SK-N-SH treated with all-trans-retinoic acid at 6 μM for 48 hours (cell line): ENCODE data around the gene KIF6.

Experiments used
- ARNTL ChIP-seq: fragments of 450-650 bp; formaldehyde crosslinking; IDR thresholded peaks from 2 replicates; pipeline ENCODE4 v1.5.0; 2020; ENCODE audit warnings: low read depth, mild to moderate bottlenecking, moderate library complexity, borderline replicate concordance
- CREB5 ChIP-seq: fragments of 250-450 bp; sonication (Bioruptor Pico); IDR thresholded peaks from 2 replicates; pipeline ENCODE4 v1.5.1; 2020; ENCODE audit warnings: low read depth, mild to moderate bottlenecking, moderate library complexity
- CSDC2 ChIP-seq: fragments of 250-450 bp; sonication (Bioruptor Pico); IDR thresholded peaks from 2 replicates; pipeline ENCODE4 v1.5.0; 2020; ENCODE audit warnings: mild to moderate bottlenecking, moderate library complexity
- ISL1 ChIP-seq: fragments of 250-450 bp; sonication (Bioruptor Pico); IDR thresholded peaks from 2 replicates; pipeline ENCODE4 v2.1.2; 2022; ENCODE audit warnings: mild to moderate bottlenecking, moderate library complexity
- OSR1 ChIP-seq: fragments of 250-450 bp; sonication (Bioruptor Pico); IDR thresholded peaks from 2 replicates; pipeline ENCODE4 v1.8.0; 2022; ENCODE audit warnings: moderate library complexity, mild to moderate bottlenecking, inconsistent platforms
- PATZ1 ChIP-seq: fragments of 250-450 bp; sonication (Bioruptor Pico); IDR thresholded peaks from 2 replicates; pipeline ENCODE4 v1.8.0; 2020; ENCODE audit warnings: mild to moderate bottlenecking, moderate library complexity, borderline replicate concordance
- RARB ChIP-seq: fragments of 250-450 bp; sonication (Bioruptor Pico); IDR thresholded peaks from 2 replicates; pipeline ENCODE4 v1.8.0; 2021; ENCODE audit warnings: mild to moderate bottlenecking, moderate library complexity
- SNAI2 ChIP-seq: fragments of 250-450 bp; sonication (Bioruptor Pico); IDR thresholded peaks from 2 replicates; pipeline ENCODE4 v1.5.0; 2020; ENCODE audit warnings: mild to moderate bottlenecking, moderate library complexity
- TSHZ2 ChIP-seq: fragments of 250-450 bp; sonication (Bioruptor Pico); IDR thresholded peaks from 2 replicates; pipeline ENCODE4 v1.5.0; 2020; ENCODE audit warnings: mild to moderate bottlenecking, moderate library complexity
- ZC3H10 ChIP-seq: fragments of 250-450 bp; sonication (Bioruptor Pico); IDR thresholded peaks from 2 replicates; pipeline ENCODE4 v1.5.1; 2021; ENCODE audit warnings: mild to moderate bottlenecking, moderate library complexity
- ZFP30 ChIP-seq: fragments of 450-650 bp; formaldehyde crosslinking; IDR thresholded peaks from 2 replicates; pipeline ENCODE4 v1.5.0; 2022; ENCODE audit warnings: mild to moderate bottlenecking, moderate library complexity
- ZNF565 ChIP-seq: fragments of 450-650 bp; formaldehyde crosslinking; conservative IDR thresholded peaks from 2 replicates; pipeline ENCODE4 v1.5.0; 2020; ENCODE audit warnings: low read depth, mild to moderate bottlenecking, moderate library complexity
- ZNF70 ChIP-seq: fragments of 450-650 bp; formaldehyde crosslinking; IDR thresholded peaks from 2 replicates; pipeline ENCODE4 v1.5.0; 2020; ENCODE audit warnings: mild to moderate bottlenecking, moderate library complexity

GRCh38 chr6:39343396-39343870 lies 381.8 kb downstream of the KIF6 start:
- TF ChIP-seq PATZ1 (CRISPR knock-in tag) (no peak), RARB (CRISPR knock-in tag) (no peak), ZNF565 (CRISPR knock-in tag) (no peak), ISL1 (CRISPR knock-in tag) (no peak), SNAI2 (no peak), OSR1 (no peak), ZC3H10 (CRISPR knock-in tag) (no peak), ZFP30 (CRISPR knock-in tag) (no peak), TSHZ2 (CRISPR knock-in tag) (no peak), CSDC2 (CRISPR knock-in tag) (no peak), ARNTL (no peak), ZNF70 (CRISPR knock-in tag) (no peak), CREB5 (CRISPR knock-in tag) (no peak)
